Measurements from ENCODE around the gene MAP2. TPM values are rescaled to one million over a fixed set of nuclear protein-coding genes. Genes with fewer than 3 reads are reported as not detected.

Gene MAP2
- total RNA-seq, 2 experiments from 2014 or later: 0.10 TPM; not detected in 1

GRCh38 chr2:209600341-209601171 lies 176.7 kb downstream of the MAP2 start:
- H2AFZ ChIP-seq (ENCODE audit: low read length): no peak overlapping the region
- no peak for TF ChIP-seq EZH2phosphoT487 (IDR thresholded peaks at IDR 0.05; ENCODE audit: borderline replicate concordance, low read depth, low read length)
- no peak for TF ChIP-seq CTCF (conservative IDR thresholded peaks at IDR 0.05; ENCODE audit: low read length)
- no peaks in the 10 kb centered on the region for H3K79me2 ChIP-seq (ENCODE audit: insufficient read depth, low read depth, low read length)
- no peaks in the 10 kb centered on the region for H3K4me1 ChIP-seq (ENCODE audit: insufficient read depth, low read length, poor library complexity, severe bottlenecking)
- H3K27ac ChIP-seq (ENCODE audit: low read depth, low read length, poor library complexity, severe bottlenecking): no peak overlapping the region
- no peaks in the 10 kb centered on the region for H3K9me2 ChIP-seq (ENCODE audit: insufficient read depth, low read length)
- intact Hi-C loops (cut with micrococcal nuclease; ENCODE audit: unreplicated experiment): no loop called here
- no TSS peak for BruUV-seq (replicated peaks)
- no peaks in the 10 kb centered on the region for H4K20me1 ChIP-seq (ENCODE audit: insufficient read depth, low read length)
- H3K4me3 ChIP-seq (ENCODE audit: low read depth, low read length, poor library complexity, severe bottlenecking): no peak overlapping the region
- H3K4me2 ChIP-seq (ENCODE audit: low read length): no peak overlapping the region
- H3K9me3 ChIP-seq (ENCODE audit: low read length): no peaks in the 10 kb centered on the region
- no peak for DNase-seq (ENCODE audit: low spot score)
- ChIA-PET CTCF (ENCODE audit: unreplicated experiment) (no interaction called here), POLR2A (interaction anchor here (0.6 kb wide), 1 partner anchor 22 kb away, joined by 4 read pairs; no protein-coding TSS in a partner anchor)
- H3K36me3 ChIP-seq (ENCODE audit: insufficient read depth, low read length): no peaks in the 10 kb centered on the region

- Histone ChIP-seq H3K27ac (ENCODE audit: low read depth, low read length, poor library complexity, severe bottlenecking) (no peak overlapping the region), H3K4me1 (ENCODE audit: insufficient read depth, low read length, poor library complexity, severe bottlenecking) (no peaks in the 10 kb centered on the region), H3K4me3 (ENCODE audit: low read depth, low read length, poor library complexity, severe bottlenecking) (no peak overlapping the region), H3K9me3 (ENCODE audit: low read length) (no peaks in the 10 kb centered on the region), H4K20me1 (ENCODE audit: insufficient read depth, low read length) (no peaks in the 10 kb centered on the region), H3K36me3 (ENCODE audit: insufficient read depth, low read length) (no peaks in the 10 kb centered on the region), H3K9me2 (ENCODE audit: insufficient read depth, low read length) (no peaks in the 10 kb centered on the region), H2AFZ (ENCODE audit: low read length) (no peak overlapping the region), H3K4me2 (ENCODE audit: low read length) (no peak overlapping the region), H3K79me2 (ENCODE audit: insufficient read depth, low read depth, low read length) (no peaks in the 10 kb centered on the region)
- no peak for DNase-seq (ENCODE audit: low spot score)
- CTCF ChIA-PET (ENCODE audit: unreplicated experiment): no interaction called here
- BruUV-seq (replicated peaks): no TSS peak
- POLR2A ChIA-PET: interaction anchor here (0.6 kb wide), 1 partner anchor 21 kb away, joined by 4 read pairs; no protein-coding TSS in a partner anchor
- intact Hi-C loops (cut with micrococcal nuclease; ENCODE audit: unreplicated experiment): no loop called here
- TF ChIP-seq EZH2phosphoT487 (IDR thresholded peaks at IDR 0.05; ENCODE audit: borderline replicate concordance, low read depth, low read length) (no peak), CTCF (conservative IDR thresholded peaks at IDR 0.05; ENCODE audit: low read length) (no peak)
These were observed 177.7 kb downstream of the MAP2 start for GRCh38 chr2:209601497-209601896.

- BruUV-seq (replicated peaks): no TSS peak
- TF ChIP-seq EZH2phosphoT487 (IDR thresholded peaks at IDR 0.05; ENCODE audit: borderline replicate concordance, low read depth, low read length): no peak
- TF ChIP-seq CTCF (conservative IDR thresholded peaks at IDR 0.05; ENCODE audit: low read length): no peak
- CTCF ChIA-PET (ENCODE audit: unreplicated experiment): no interaction called here
These were observed 178.4 kb downstream of the MAP2 start for GRCh38 chr2:209602259-209602658.

More at GRCh38 chr2:209602259-209602658, 178.4 kb downstream of the MAP2 start:
- POLR2A ChIA-PET: interaction anchor here (1.6 kb wide), 1 partner anchor 11 kb away, joined by 5 read pairs; no protein-coding TSS in a partner anchor
- Histone ChIP-seq H3K4me2 (ENCODE audit: low read length) (no peak overlapping the region), H3K36me3 (ENCODE audit: insufficient read depth, low read length) (no peaks in the 10 kb centered on the region), H2AFZ (ENCODE audit: low read length) (no peak overlapping the region), H3K79me2 (ENCODE audit: insufficient read depth, low read depth, low read length) (no peaks in the 10 kb centered on the region), H3K9me3 (ENCODE audit: low read length) (no peaks in the 10 kb centered on the region), H3K9me2 (ENCODE audit: insufficient read depth, low read length) (no peaks in the 10 kb centered on the region), H3K27ac (ENCODE audit: low read depth, low read length, poor library complexity, severe bottlenecking) (no peak overlapping the region), H3K4me1 (ENCODE audit: insufficient read depth, low read length, poor library complexity, severe bottlenecking) (no peaks in the 10 kb centered on the region), H4K20me1 (ENCODE audit: insufficient read depth, low read length) (no peaks in the 10 kb centered on the region), H3K4me3 (ENCODE audit: low read depth, low read length, poor library complexity, severe bottlenecking) (no peak overlapping the region)
- DNase-seq (ENCODE audit: low spot score): no peak
- intact Hi-C loops (cut with micrococcal nuclease; ENCODE audit: unreplicated experiment): no loop called here

All from OCI-LY7 (cell line).